Glomerular visceral epithelial cell (primary cell): ENCODE results near the gene TSPAN1.

ENCODE experiments used
- DNase-seq: peaks from one replicate; pipeline ENCODE4 v3.0.0-alpha.2; 2016; ENCODE audit errors: extremely low spot score

Gene TSPAN1, protein sequence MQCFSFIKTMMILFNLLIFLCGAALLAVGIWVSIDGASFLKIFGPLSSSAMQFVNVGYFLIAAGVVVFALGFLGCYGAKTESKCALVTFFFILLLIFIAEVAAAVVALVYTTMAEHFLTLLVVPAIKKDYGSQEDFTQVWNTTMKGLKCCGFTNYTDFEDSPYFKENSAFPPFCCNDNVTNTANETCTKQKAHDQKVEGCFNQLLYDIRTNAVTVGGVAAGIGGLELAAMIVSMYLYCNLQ

DNA sequence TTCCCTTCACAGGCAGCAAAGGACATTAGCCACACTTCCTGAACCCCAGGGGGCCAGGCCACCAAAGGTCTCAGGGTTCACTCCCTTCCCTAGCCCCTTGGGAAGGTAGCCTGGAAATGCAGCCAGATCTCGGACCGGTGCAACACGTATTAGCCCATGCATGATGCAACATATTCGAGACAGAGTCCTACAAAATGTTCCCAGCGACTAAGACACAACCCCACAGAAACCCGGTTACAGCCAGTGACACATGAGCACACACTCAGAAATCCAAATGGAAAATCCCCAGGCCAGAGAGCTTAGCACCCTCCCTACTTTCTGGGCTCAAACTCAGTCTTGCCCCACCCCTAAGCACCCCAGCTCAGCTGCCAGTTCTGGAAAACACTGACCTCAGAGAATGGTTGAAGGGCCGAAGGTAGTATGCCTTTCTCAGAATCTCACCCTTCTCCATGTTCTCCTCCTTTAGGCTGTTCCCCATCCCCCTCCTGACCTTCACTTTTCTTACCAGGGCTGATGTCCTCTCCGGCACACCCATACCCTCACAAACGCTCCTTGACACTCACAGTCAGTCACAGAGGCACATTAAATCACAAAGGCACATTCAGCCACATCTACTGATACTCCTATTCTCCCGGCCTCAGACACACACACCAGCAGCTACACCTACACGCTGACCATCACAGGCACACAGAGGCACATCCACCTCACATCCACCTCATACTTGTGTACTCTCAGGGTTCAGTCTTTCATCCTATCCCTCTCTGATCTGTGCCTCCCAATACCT is at the start of gene TSPAN1:
Gene TSPAN1, plus strand, starts transcription at position 640 of the 784 bp plus-strand sequence. CDS start 6,021 bp downstream, outside the sequence.
- no peak for DNase-seq

DNA sequence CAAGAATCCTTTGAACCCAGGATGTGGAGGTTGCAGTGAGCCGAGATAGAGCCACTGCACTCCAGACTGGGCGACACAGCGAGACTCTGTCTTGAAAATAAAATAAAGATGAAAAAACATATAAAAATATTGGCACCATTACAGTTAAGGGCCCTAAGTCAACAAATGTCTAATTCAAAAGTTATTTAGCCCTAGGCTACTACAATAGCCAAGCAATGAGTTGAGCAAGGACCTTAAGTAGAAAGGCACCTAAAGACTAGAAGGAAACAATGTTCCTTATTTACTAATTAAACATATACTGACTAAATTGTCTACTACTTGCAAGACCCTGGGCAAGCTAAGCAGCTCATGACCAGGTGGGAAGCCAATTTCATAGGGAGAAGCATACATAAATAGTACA is 46.5 kb upstream of the TSPAN1 start:
- no peak for DNase-seq

DNA sequence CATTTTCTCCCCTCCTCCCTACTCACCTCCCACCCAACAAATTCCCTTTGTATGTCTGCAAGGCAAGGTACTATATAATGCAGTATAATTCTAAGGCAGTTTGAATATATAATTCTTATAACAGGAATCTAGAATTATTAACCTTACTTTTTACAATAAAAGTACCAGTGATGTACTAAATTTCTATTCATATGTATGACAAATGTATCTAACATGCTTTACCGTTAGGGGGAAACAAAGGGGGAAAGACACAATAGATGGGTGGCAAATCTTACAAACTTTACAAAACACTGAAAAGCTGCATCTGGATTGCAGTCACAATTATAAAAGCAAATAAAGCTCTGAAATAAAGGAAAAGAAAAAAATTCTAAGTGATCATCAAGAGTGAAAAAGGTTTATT is 44.8 kb upstream of the TSPAN1 start:
- no peak for DNase-seq

DNA sequence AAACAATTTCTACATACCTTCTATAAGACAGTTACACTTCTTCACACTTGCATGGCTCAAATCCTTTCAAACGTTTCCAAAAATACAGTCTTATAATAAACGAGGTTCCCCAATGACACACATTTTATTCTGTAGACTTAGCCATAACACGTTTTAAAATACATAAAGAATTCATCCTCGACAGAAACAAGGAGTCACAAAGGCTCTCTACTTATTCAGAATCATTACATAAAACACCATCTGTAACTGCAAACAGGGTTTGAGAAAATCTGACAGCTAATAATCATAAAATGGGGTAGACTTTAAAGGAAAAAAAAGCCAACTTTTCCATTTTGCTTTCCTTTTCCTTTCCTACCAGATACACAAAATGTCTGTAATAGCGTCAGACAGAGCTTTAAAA is 44.3 kb upstream of the TSPAN1 start:
- no peak for DNase-seq

- DNase-seq: no peak
These were observed 43.8 kb upstream of the TSPAN1 start for GRCh38 chr1:46131093-46131492.

DNA sequence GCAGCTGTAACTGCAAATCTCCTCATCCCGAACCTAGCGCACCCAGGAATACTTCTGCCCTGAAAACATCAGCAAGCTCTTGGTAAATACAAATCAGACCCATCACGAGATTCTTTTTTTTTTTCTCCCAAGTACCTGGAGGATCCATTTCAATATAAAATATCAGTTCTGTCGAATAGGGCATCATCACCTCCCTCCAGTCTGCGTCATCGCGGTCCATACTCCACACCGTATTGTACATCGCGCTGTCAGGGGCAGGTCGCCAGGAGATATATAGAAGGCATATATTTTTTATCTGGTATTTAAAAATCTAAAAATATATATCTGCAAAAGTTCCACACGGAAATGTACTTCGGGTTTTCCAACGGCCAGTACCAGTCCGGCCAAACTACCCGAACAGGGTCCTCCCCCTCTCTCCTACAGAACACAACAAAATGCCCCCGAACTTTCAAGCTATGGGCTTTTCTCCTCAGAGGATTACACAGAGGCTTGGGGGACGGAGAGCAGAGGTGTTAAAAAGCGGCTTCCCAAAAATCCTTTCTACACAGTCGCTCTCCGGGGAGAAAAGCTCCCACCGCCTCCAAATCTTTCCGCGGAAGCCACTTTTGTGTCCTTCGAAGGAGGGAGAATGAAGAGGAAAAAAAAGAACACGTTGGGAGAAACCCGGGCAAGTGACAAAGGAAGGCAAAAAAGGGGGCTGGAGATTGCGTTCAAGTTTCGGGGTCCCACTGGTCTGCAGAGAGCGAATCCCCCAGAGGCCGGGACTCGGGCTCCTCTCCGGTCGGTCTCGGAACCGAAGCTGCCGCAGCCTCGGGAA is 43.0 kb upstream of the TSPAN1 start:
- DNase-seq: peak; percentile 33

DNA sequence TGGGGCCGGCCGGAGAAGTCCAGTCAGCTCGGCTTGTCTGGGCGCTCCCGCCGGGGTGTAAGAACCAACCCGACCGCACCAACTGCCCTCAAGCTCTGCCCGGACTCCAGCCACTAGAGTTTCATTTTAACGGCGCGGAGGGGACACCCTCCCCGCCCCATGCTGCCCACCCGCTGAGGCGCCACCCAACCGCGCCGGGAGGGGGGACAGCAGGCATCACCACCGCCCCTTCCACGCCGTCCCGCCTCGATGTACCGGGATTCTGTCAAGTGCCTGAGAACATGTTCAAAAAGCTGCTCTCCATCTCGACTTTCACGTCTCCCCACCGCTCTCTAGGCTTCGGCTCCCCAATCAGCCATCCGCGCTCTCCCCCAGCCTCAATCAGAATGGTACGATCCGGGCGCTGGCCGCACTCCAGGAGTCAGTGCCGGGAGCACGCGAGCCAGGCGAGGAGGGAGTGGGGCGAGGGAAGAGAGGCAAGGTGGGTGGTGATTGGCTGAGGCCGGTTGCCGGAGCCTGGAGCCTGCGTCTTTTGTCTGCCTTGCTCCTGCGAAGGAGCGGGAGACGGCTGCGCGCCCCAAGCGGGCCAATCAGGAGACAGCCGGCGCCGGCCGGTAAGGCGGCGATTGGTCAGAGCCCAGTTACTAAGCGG is 42.2 kb upstream of the TSPAN1 start, which contains the start of gene PIK3R3:
Gene PIK3R3, minus strand, starts transcription at position 101 of the 652 bp plus-strand sequence. CDS start 677 bp downstream, outside the sequence.
- peak; percentile 99 for DNase-seq

DNA sequence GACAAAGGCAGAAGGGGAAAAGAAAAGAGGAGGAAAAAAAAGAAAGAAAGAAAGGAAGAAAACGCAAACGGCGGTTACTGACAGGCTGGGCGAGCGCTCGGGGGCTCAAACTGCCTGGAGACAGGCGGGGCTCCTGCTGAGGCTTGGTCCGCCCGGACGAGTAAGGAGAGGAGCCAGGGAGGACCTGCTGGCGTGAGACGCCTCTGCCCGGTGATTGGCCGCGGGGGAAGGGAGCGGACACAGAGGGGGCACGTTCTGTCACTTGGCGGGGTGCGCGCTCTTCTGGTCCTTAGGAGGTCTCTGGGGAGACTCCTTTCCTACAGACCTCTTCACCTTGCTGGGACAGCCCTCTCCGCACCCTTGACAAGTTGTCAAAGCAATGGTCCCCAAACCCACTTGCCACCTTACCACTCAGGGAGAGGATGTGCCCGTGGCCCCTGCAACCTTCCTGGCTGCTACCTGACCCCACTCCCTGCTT is 41.7 kb upstream of the TSPAN1 start:
- no peak for DNase-seq

DNA sequence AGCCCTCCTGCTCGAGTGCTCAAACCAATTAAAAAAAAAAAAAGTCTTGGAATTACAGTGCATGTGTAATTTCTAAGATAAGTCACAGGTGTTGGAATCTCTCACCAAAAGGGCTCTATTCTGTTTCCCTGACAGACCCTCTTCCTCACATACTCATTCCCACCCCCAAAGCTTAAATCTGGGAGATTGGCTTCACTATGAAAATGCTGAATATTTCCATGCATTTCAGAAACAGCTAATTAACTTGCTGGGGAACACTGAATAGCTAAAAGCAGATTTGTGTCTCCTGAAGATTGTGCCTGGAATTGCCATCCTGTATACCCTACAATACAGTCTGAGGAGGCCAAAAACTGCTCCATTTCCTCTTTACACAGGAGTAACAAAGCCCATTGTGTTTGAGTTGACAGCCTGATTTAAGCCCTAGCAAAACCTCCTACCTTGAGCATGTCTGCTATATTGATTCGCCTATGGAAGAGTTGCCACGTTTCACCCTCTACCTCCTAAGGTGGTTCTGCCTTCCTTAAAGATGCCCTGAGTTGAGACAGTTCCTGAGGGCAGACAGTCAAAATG is 41.0 kb upstream of the TSPAN1 start:
- no peak for DNase-seq

- DNase-seq: no peak
These were observed 40.1 kb upstream of the TSPAN1 start for GRCh38 chr1:46134660-46135331.

GRCh38 chr1:46136711-46137110 is 38.2 kb upstream of the TSPAN1 start:
- no peak for DNase-seq

DNA sequence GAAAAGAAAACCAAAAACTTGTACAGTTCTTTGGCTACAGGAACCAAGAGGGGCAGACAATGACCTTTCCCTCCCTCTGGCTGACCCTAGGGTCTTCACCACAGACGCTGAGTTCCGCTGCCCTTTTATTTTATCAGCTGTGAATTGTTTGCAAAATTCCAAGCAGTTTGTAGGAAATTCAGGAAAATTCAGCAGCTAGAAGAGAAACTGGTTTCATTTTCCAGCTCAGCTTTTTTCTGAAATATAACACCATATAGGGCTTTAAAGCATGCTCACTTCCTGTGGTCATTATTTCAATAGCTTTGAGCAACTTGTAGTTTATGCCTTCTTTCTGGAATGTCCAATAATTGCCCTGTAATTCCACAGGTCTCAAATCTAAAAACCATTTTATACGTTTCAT is 37.0 kb upstream of the TSPAN1 start:
- no peak for DNase-seq

DNA sequence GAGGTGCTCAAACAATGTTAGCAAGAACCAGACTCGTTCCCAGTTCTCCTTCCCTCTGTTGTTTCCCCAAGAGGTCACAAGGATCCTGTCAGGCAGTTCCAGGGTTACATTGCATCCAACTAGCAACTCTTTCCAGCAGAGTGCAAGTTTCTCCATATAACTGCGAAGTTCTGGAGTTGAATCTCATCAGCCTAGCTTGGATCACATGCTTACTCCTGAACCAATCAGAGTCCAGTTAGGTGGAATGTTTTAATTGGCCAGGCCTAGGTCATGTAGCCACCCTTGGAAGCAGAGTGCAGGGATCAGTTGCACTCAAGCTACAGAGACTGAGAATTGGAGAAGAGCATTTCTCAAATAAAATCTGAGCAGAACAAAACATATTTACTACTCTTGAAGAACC is 26.6 kb upstream of the TSPAN1 start:
- no peak for DNase-seq

GRCh38 chr1:46150085-46150484 is 24.8 kb upstream of the TSPAN1 start:
- no peak for DNase-seq

GRCh38 chr1:46152016-46152415 is 22.9 kb upstream of the TSPAN1 start:
- peak; percentile 48 for DNase-seq

- no peak for DNase-seq
These were observed 21.7 kb upstream of the TSPAN1 start for GRCh38 chr1:46153228-46153627.

GRCh38 chr1:46153732-46154131 is 21.2 kb upstream of the TSPAN1 start:
- DNase-seq: no peak

- no peak for DNase-seq
These were observed 17.0 kb upstream of the TSPAN1 start for GRCh38 chr1:46157916-46158311.

- no peak for DNase-seq
These were observed 16.3 kb upstream of the TSPAN1 start for GRCh38 chr1:46158312-46159281.

- no peak for DNase-seq
These were observed 15.4 kb upstream of the TSPAN1 start for GRCh38 chr1:46159516-46159915.
